OCI-LY1 (cell line): ENCODE results near the gene ZBTB24.

Experiments
- CTCF ChIP-seq: fragments of 200-600 bp; sonication (generic), shearing (Covaris generic); IDR thresholded peaks from 2 replicates; pipeline ENCODE4 v1.5.1; 2017; ENCODE audit warnings: mild to moderate bottlenecking, antibody characterized with exemption, low read length, moderate library complexity, mixed read lengths
- EZH2 ChIP-seq: fragments of 200-600 bp; sonication (generic), shearing (Covaris generic); IDR thresholded peaks from 2 replicates; pipeline ENCODE4 v1.8.0; 2017; ENCODE audit warnings: borderline replicate concordance, mixed run types, mild to moderate bottlenecking, antibody characterized with exemption, low read length, moderate library complexity, mixed read lengths

GRCh38 chr6:109491207-109491938 lies 8.4 kb upstream of the ZBTB24 start:
- TF ChIP-seq CTCF (no peak), EZH2 (no peak)
